SK-N-SH (cell line): Measurements from ENCODE around the gene OCIAD1. TPM values are rescaled to one million over a fixed set of nuclear protein-coding genes. Genes with fewer than 3 reads are reported as not detected.
A peak's percentile ranks its signal among the peaks of the same experiment; 100 is the strongest.

ENCODE experiments used
- CTCF ChIA-PET: fragments of 300-600, 350-600 bp; formaldehyde crosslinking; extraction: SDS; loops from one replicate; lab custom pipeline; 2021; lab: Yijun Ruan, JAX
- POLR2A ChIA-PET: fragments of 350-600 bp; sonication (Branson Sonifier 250); formaldehyde crosslinking; extraction: SDS; loops from one replicate; lab custom pipeline; 2020; ENCODE audit warnings: antibody characterized with exemption, inconsistent platforms; lab: Yijun Ruan, JAX
- DNase-seq: peaks from one replicate; pipeline ENCODE4 v3.0.0; 2012
- H2AFZ ChIP-seq: fragments of 200-600 bp; sonication (generic); 2 replicates; pipeline ENCODE4 v1.8.1; 2016; ENCODE audit warnings: antibody characterized with exemption, mild to moderate bottlenecking, low read depth
- H3F3A ChIP-seq: fragments of 200-600 bp; sonication (generic); replicated peaks from 2 replicates; pipeline ENCODE3; 2016; ENCODE audit warnings: antibody characterized with exemption, mild to moderate bottlenecking; ENCODE audit not compliant: insufficient read depth
- H3K27ac ChIP-seq, 2 experiments: fragments of 200-500 bp in 1 of 2; fragments of 200-600 bp in 1 of 2; sonication (Bioruptor generic) in 1 of 2; sonication (generic), shearing (Covaris generic) in 1 of 2; 2 replicates each; pipeline versions ENCODE4 v1.5.1 to v1.6.1; 2014 to 2016; ENCODE audit warnings: low read depth in 2 of 2, inconsistent platforms in 1 of 2, low read length in 1 of 2, mild to moderate bottlenecking in 1 of 2, mixed read lengths in 1 of 2
- H3K27me3 ChIP-seq: fragments of 200-600 bp; sonication (generic), shearing (Covaris generic); 2 replicates; pipeline ENCODE4 v1.6.1; 2016; ENCODE audit warnings: mixed run types; ENCODE audit not compliant: insufficient read depth
- H3K36me3 ChIP-seq, 2 experiments: fragments of 200-500 bp in 1 of 2; fragments of 200-600 bp in 1 of 2; sonication (Bioruptor generic) in 1 of 2; sonication (generic) in 1 of 2; replicated peaks in 1 of 2; 2 replicates each; pipeline versions ENCODE3 to v1.5.1; 2014 to 2016; ENCODE audit warnings: low read length in 1 of 2, mild to moderate bottlenecking in 1 of 2; ENCODE audit not compliant: insufficient read depth in 2 of 2, control insufficient read depth in 1 of 2
- H3K4me1 ChIP-seq, 2 experiments: fragments of 200-500 bp in 1 of 2; fragments of 200-600 bp in 1 of 2; sonication (Bioruptor generic) in 1 of 2; sonication (generic), shearing (Covaris generic) in 1 of 2; 2 replicates each; pipeline versions ENCODE4 v1.5.1 to v1.6.1; 2014 to 2016; ENCODE audit warnings: low read depth in 1 of 2, low read length in 1 of 2, mixed run types in 1 of 2; ENCODE audit not compliant: insufficient read depth in 2 of 2, control insufficient read depth in 1 of 2
- H3K4me2 ChIP-seq: fragments of 200-600 bp; sonication (generic), shearing (Covaris generic); 2 replicates; pipeline ENCODE4 v1.6.1; 2017; ENCODE audit warnings: mixed run types
- H3K4me3 ChIP-seq, 2 experiments: fragments of 200-500 bp in 1 of 2; fragments of 200-600 bp in 1 of 2; sonication (Bioruptor generic) in 1 of 2; sonication (generic), shearing (Covaris generic) in 1 of 2; 2 replicates each; pipeline versions ENCODE4 v1.5.1 to v1.8.1; 2014 to 2016; ENCODE audit warnings: low read depth in 2 of 2, inconsistent platforms in 1 of 2, low read length in 1 of 2, mild to moderate bottlenecking in 1 of 2, mixed read lengths in 1 of 2, moderate library complexity in 1 of 2
- H3K79me2 ChIP-seq: fragments of 200-600 bp; sonication (generic); 2 replicates; pipeline ENCODE4 v1.8.1; 2017; ENCODE audit warnings: mild to moderate bottlenecking; ENCODE audit not compliant: insufficient read depth
- H3K9ac ChIP-seq: fragments of 200-600 bp; sonication (generic); 2 replicates; pipeline ENCODE4 v1.6.1; 2017; ENCODE audit warnings: mixed run types
- H3K9me2 ChIP-seq: fragments of 200-600 bp; sonication (generic); 2 replicates; pipeline ENCODE4 v1.6.1; 2017; ENCODE audit warnings: mixed run types
- H3K9me3 ChIP-seq: fragments of 200-600 bp; sonication (generic); 2 replicates; pipeline ENCODE4 v1.6.1; 2017; ENCODE audit warnings: mixed run types, mild to moderate bottlenecking, moderate library complexity
- H4K20me1 ChIP-seq: fragments of 200-600 bp; sonication (generic); 2 replicates; pipeline ENCODE4 v1.6.1; 2017; ENCODE audit warnings: mild to moderate bottlenecking, mixed run types; ENCODE audit not compliant: insufficient read depth
- EP300 ChIP-seq, 2 experiments: IDR thresholded peaks; 2 replicates each; pipeline versions ENCODE4 v1.4.0 to v1.6.1; 2012; ENCODE audit warnings: borderline replicate concordance in 1 of 2, low read depth in 1 of 2, low read length in 1 of 2
- MXI1 ChIP-seq: IDR thresholded peaks from 2 replicates; pipeline ENCODE4 v1.6.1; 2012; ENCODE audit warnings: mild to moderate bottlenecking, low read depth, low read length, improper control_type of control experiment
- NFIC ChIP-seq: IDR thresholded peaks from 2 replicates; pipeline ENCODE4 v1.4.0; 2012; ENCODE audit warnings: borderline replicate concordance
- NRF1 ChIP-seq: IDR thresholded peaks from 2 replicates; pipeline ENCODE4 v1.6.1; 2012; ENCODE audit warnings: low read depth, mild to moderate bottlenecking, low read length
- RFX5 ChIP-seq: IDR thresholded peaks from 2 replicates; pipeline ENCODE4 v1.6.1; 2012; ENCODE audit warnings: mild to moderate bottlenecking, improper control_type of control experiment, low read length
- RXRA ChIP-seq: IDR thresholded peaks from 2 replicates; pipeline ENCODE4 v1.4.0; 2012; ENCODE audit warnings: low read depth, mild to moderate bottlenecking, borderline replicate concordance
- TAF1 ChIP-seq: IDR thresholded peaks from 2 replicates; pipeline ENCODE4 v1.6.1; 2012; ENCODE audit warnings: low read depth, mild to moderate bottlenecking, low read length, moderate library complexity, borderline replicate concordance
- TEAD4 ChIP-seq: IDR thresholded peaks from 2 replicates; pipeline ENCODE4 v1.4.0; 2012; ENCODE audit warnings: mild to moderate bottlenecking, borderline replicate concordance; ENCODE audit not compliant: insufficient read depth
- WGBS: methylation state at CpG from one replicate; pipeline ENCODE4 v1.1.6; 2017; ENCODE audit warnings: low lambda C conversion rate; 5-methylcytosine and 5-hydroxymethylcytosine counted together
- polyA plus RNA-seq, 3 experiments: library from polyadenylated mRNA; depleted of rRNA; stranded (reverse); fragments of >200 nt; gene quantifications; 2 replicates each; pipeline ENCODE4 v1.2.3, GENCODE V29; 2012
- TF ChIP-seq, protein P1 (sequence below): fragments of 150-350 bp; IDR thresholded peaks from 2 replicates; pipeline ENCODE4 v1.6.1; 2017; ENCODE audit warnings: antibody characterized with exemption, low read length, low read depth, borderline replicate concordance
- TF ChIP-seq, protein P2 (sequence below): fragments of 200-600 bp; sonication (generic); IDR thresholded peaks from 2 replicates; pipeline ENCODE4 v1.6.1; 2017; ENCODE audit warnings: antibody characterized with exemption, mild to moderate bottlenecking, moderate library complexity

OCIAD1 gene
- polyA plus RNA-seq, 1 of the 3 experiments (the other 2 are of a cell fraction), result 113 TPM

- no peaks in the 10 kb centered on the region for H3F3A ChIP-seq
- CTCF ChIA-PET, result no interaction called here
- no peaks in the 10 kb centered on the region for H3K79me2 ChIP-seq
- H3K9me2 ChIP-seq, result no peaks in the 10 kb centered on the region
- H3K9me3 ChIP-seq, result no peaks in the 10 kb centered on the region
- no peak overlapping the region for H3K9ac ChIP-seq
- POLR2A ChIA-PET, result no interaction called here
- H3K4me3 ChIP-seq, result no peak overlapping the region
- H3K4me2 ChIP-seq, result no peak overlapping the region
- TF ChIP-seq, protein P1, sequence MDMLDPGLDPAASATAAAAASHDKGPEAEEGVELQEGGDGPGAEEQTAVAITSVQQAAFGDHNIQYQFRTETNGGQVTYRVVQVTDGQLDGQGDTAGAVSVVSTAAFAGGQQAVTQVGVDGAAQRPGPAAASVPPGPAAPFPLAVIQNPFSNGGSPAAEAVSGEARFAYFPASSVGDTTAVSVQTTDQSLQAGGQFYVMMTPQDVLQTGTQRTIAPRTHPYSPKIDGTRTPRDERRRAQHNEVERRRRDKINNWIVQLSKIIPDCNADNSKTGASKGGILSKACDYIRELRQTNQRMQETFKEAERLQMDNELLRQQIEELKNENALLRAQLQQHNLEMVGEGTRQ, result no peak
- TF ChIP-seq RXRA (no peak), MXI1 (no peak), NFIC (no peak), TEAD4 (no peak), TAF1 (no peak)
- TF ChIP-seq, protein P2, sequence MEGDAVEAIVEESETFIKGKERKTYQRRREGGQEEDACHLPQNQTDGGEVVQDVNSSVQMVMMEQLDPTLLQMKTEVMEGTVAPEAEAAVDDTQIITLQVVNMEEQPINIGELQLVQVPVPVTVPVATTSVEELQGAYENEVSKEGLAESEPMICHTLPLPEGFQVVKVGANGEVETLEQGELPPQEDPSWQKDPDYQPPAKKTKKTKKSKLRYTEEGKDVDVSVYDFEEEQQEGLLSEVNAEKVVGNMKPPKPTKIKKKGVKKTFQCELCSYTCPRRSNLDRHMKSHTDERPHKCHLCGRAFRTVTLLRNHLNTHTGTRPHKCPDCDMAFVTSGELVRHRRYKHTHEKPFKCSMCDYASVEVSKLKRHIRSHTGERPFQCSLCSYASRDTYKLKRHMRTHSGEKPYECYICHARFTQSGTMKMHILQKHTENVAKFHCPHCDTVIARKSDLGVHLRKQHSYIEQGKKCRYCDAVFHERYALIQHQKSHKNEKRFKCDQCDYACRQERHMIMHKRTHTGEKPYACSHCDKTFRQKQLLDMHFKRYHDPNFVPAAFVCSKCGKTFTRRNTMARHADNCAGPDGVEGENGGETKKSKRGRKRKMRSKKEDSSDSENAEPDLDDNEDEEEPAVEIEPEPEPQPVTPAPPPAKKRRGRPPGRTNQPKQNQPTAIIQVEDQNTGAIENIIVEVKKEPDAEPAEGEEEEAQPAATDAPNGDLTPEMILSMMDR, result no peak
- TF ChIP-seq, all 33 proteins: peak for 0
- DNase-seq, result no peak
- Histone ChIP-seq H2AFZ (no peak overlapping the region), H4K20me1 (no peaks in the 10 kb centered on the region), H3K4me1 (no peaks in the 10 kb centered on the region), H3K27me3 (no peaks in the 10 kb centered on the region), H3K27ac (no peak overlapping the region), H3K36me3 (no peaks in the 10 kb centered on the region)
- WGBS, result 89% methylated on average over 1 of the region's 1 CpG
These were observed 43.8 kb upstream of the OCIAD1 start for GRCh38 chr4:48787056-48787455.

DNA sequence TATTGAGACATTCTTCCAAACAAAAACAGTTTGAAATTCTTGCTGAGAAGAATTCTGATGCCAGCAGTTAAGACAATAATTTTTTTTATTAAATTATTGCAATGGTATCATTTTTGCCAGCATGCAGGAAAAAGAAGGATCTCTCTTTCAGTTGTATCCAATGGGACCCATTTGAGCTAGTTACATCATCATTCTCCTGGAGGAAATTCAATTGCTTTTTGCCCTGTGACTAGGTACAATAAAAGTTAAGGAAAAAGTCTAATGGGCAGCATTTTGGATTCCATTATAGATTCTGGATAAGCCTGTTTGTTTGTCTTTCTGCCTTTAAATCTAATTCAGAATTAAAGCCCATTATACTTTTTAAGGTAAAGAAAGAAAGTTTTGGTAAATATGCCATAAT is 40.3 kb upstream of the OCIAD1 start:
- H3F3A ChIP-seq, result no peaks in the 10 kb centered on the region
- H3K9me2 ChIP-seq, result no peaks in the 10 kb centered on the region
- H3K9ac ChIP-seq, result no peak overlapping the region
- H3K79me2 ChIP-seq, result no peaks in the 10 kb centered on the region
- no peaks in the 10 kb centered on the region for H3K27me3 ChIP-seq
- no peak overlapping the region for H3K27ac ChIP-seq
- H2AFZ ChIP-seq, result no peak overlapping the region
- ChIA-PET POLR2A (no interaction called here), CTCF (interaction anchor here (1.0 kb wide), 1 partner anchor 9 kb away, joined by 3 read pairs; no protein-coding TSS in a partner anchor)
- DNase-seq, result no peak
- no peak overlapping the region for H3K4me2 ChIP-seq
- H3K36me3 ChIP-seq, result no peaks in the 10 kb centered on the region
- H3K9me3 ChIP-seq, result no peaks in the 10 kb centered on the region
- no peak overlapping the region for H3K4me3 ChIP-seq
- no peaks in the 10 kb centered on the region for H4K20me1 ChIP-seq
- H3K4me1 ChIP-seq, result no peaks in the 10 kb centered on the region
- TF ChIP-seq RFX5, result peak; percentile 72
- TF ChIP-seq EP300 (IDR thresholded peaks at IDR 0.05; ENCODE audit: borderline replicate concordance in 1 of 2, low read depth in 1 of 2, low read length in 1 of 2), result no peak
- no peak for TF ChIP-seq NRF1
